H9 (cell line): ENCODE measurements around the gene SLC38A9. TPM values are rescaled to one million over a fixed set of nuclear protein-coding genes. Genes with fewer than 3 reads are reported as not detected.

Experiments
- DNase-seq: peaks from one replicate; pipeline ENCODE4 v3.0.0-alpha.2; 2017
- H2AFZ ChIP-seq: one replicate; pipeline ENCODE4 v1.6.1; 2013; ENCODE audit warnings: mild to moderate bottlenecking, low read length, control low read depth, moderate library complexity
- H2AK5ac ChIP-seq: 2 replicates; pipeline ENCODE4 v1.6.1; 2013; ENCODE audit warnings: low read length, control low read depth, mixed read lengths; ENCODE audit not compliant: insufficient read length
- H2BK120ac ChIP-seq: one replicate; pipeline ENCODE4 v1.6.1; 2013; ENCODE audit warnings: low read depth, mild to moderate bottlenecking, low read length, control low read depth, inconsistent platforms; ENCODE audit not compliant: poor library complexity, severe bottlenecking
- H2BK12ac ChIP-seq: 2 replicates; pipeline ENCODE4 v1.6.1; 2013; ENCODE audit warnings: low read length, control low read depth, mixed read lengths, low read depth; ENCODE audit not compliant: insufficient read length
- H2BK15ac ChIP-seq: 2 replicates; pipeline ENCODE4 v1.6.1; 2013; ENCODE audit warnings: low read depth, low read length, control low read depth
- H2BK20ac ChIP-seq: one replicate; pipeline ENCODE4 v1.6.1; 2013; ENCODE audit warnings: low read depth, mild to moderate bottlenecking, low read length, control low read depth, inconsistent platforms; ENCODE audit not compliant: poor library complexity, severe bottlenecking
- H2BK5ac ChIP-seq: 2 replicates; pipeline ENCODE4 v1.6.1; 2013; ENCODE audit warnings: low read length, control low read depth, mixed read lengths; ENCODE audit not compliant: insufficient read length
- H3K14ac ChIP-seq: 2 replicates; pipeline ENCODE4 v1.6.1; 2013; ENCODE audit warnings: low read length, control low read depth; ENCODE audit not compliant: insufficient read depth
- H3K18ac ChIP-seq: 2 replicates; pipeline ENCODE4 v1.6.1; 2013; ENCODE audit warnings: low read depth, mild to moderate bottlenecking, mixed read lengths, low read length, control low read depth; ENCODE audit not compliant: insufficient read length
- H3K23ac ChIP-seq: 2 replicates; pipeline ENCODE4 v1.6.1; 2013; ENCODE audit warnings: low read length, control low read depth, mixed read lengths, low read depth; ENCODE audit not compliant: insufficient read length
- H3K23me2 ChIP-seq: 2 replicates; pipeline ENCODE4 v1.6.1; 2013; ENCODE audit warnings: low read depth, mild to moderate bottlenecking, mixed read lengths, low read length, control low read depth; ENCODE audit not compliant: insufficient read length, poor library complexity, severe bottlenecking
- H3K27ac ChIP-seq: 2 replicates; pipeline ENCODE4 v1.5.1; 2013; ENCODE audit warnings: low read length, control low read depth, mixed read lengths, low read depth; ENCODE audit not compliant: insufficient read length
- H3K27me3 ChIP-seq: 2 replicates; pipeline ENCODE4 v1.6.1; 2013; ENCODE audit warnings: low read length, control low read depth, inconsistent platforms; ENCODE audit not compliant: insufficient read depth
- H3K4ac ChIP-seq: 2 replicates; pipeline ENCODE4 v1.6.1; 2013; ENCODE audit warnings: low read depth, mild to moderate bottlenecking, control low read depth, inconsistent platforms, low read length, moderate library complexity
- H3K4me1 ChIP-seq: 2 replicates; pipeline ENCODE4 v1.6.1; 2013; ENCODE audit warnings: low read length, control low read depth, inconsistent platforms; ENCODE audit not compliant: insufficient read depth
- H3K4me2 ChIP-seq: 2 replicates; pipeline ENCODE4 v1.6.1; 2013; ENCODE audit warnings: low read length, control low read depth, mixed read lengths; ENCODE audit not compliant: insufficient read length, insufficient read depth
- H3K56ac ChIP-seq: 2 replicates; pipeline ENCODE4 v1.6.1; 2013; ENCODE audit warnings: low read depth, mild to moderate bottlenecking, mixed read lengths, low read length, control low read depth; ENCODE audit not compliant: insufficient read length
- H3K79me1 ChIP-seq: 2 replicates; pipeline ENCODE4 v1.6.1; 2013; ENCODE audit warnings: low read depth, mild to moderate bottlenecking, moderate library complexity, low read length, control low read depth, inconsistent platforms; ENCODE audit not compliant: insufficient read depth, poor library complexity, severe bottlenecking
- H3K79me2 ChIP-seq: 2 replicates; pipeline ENCODE4 v1.6.1; 2013; ENCODE audit warnings: low read length, control low read depth, inconsistent platforms; ENCODE audit not compliant: insufficient read depth
- H3K9ac ChIP-seq: 2 replicates; pipeline ENCODE4 v1.6.1; 2013; ENCODE audit warnings: low read length, control low read depth, mixed read lengths; ENCODE audit not compliant: insufficient read length; ENCODE audit errors: extremely low read depth
- H3K9me3 ChIP-seq: one replicate; pipeline ENCODE4 v1.6.1; 2013; ENCODE audit warnings: low read depth, low read length, inconsistent platforms; ENCODE audit not compliant: control insufficient read depth
- H3T11ph ChIP-seq: one replicate; pipeline ENCODE4 v1.6.1; 2013; ENCODE audit warnings: mild to moderate bottlenecking, low read length, control low read depth, inconsistent platforms
- H4K20me1 ChIP-seq: one replicate; pipeline ENCODE4 v1.6.1; 2013; ENCODE audit not compliant: control insufficient read depth, insufficient read length, insufficient read depth
- H4K5ac ChIP-seq: 2 replicates; pipeline ENCODE4 v1.6.1; 2013; ENCODE audit warnings: low read depth, mild to moderate bottlenecking, mixed read lengths, low read length, control low read depth; ENCODE audit not compliant: insufficient read length
- H4K8ac ChIP-seq: replicated peaks from 2 replicates; pipeline ENCODE4 v1.6.1; 2013; ENCODE audit warnings: low read length, control low read depth, mixed read lengths, low read depth; ENCODE audit not compliant: insufficient read length
- H4K91ac ChIP-seq: 2 replicates; pipeline ENCODE4 v1.6.1; 2013; ENCODE audit warnings: low read depth, mild to moderate bottlenecking, moderate library complexity, mixed read lengths, low read length, control low read depth; ENCODE audit not compliant: insufficient read length
- H3K27ac Mint-ChIP-seq, 3 experiments: 2 replicates in 2 of 3; 3 replicates in 1 of 3; pipeline ENCODE4 v1.8.0; 2020 to 2021; ENCODE audit warnings: mixed read lengths in 3 of 3, mild to moderate bottlenecking in 1 of 3, moderate library complexity in 1 of 3
- H3K27me3 Mint-ChIP-seq: 2 replicates; pipeline ENCODE4 v1.8.0; 2021; ENCODE audit warnings: low read depth, mild to moderate bottlenecking, moderate library complexity, mixed read lengths
- H3K36me3 Mint-ChIP-seq, 3 experiments: 2 replicates in 2 of 3; 3 replicates in 1 of 3; pipeline ENCODE4 v1.8.0; 2020 to 2021; ENCODE audit warnings: low read depth in 3 of 3, mixed read lengths in 3 of 3; ENCODE audit not compliant: insufficient read depth in 1 of 3
- H3K4me1 Mint-ChIP-seq, 2 experiments: 2 replicates each; pipeline ENCODE4 v1.8.0; 2020; ENCODE audit warnings: mixed read lengths in 2 of 2
- H3K4me3 Mint-ChIP-seq, 2 experiments: 2 replicates in 1 of 2; 3 replicates in 1 of 2; pipeline ENCODE4 v1.8.0; 2020 to 2021; ENCODE audit warnings: mild to moderate bottlenecking in 2 of 2, mixed read lengths in 2 of 2, moderate library complexity in 1 of 2
- H3K9me3 Mint-ChIP-seq, 2 experiments: 2 replicates in 1 of 2; 3 replicates in 1 of 2; pipeline ENCODE4 v1.8.0; 2020; ENCODE audit warnings: mild to moderate bottlenecking in 2 of 2, mixed read lengths in 2 of 2, moderate library complexity in 1 of 2
- CTCF ChIP-seq: fragments of 200-600 bp; sonication (generic); conservative IDR thresholded peaks from 3 replicates; pipeline ENCODE4 v1.8.0; 2021; ENCODE audit warnings: antibody characterized with exemption, mild to moderate bottlenecking
- WGBS: extraction: QIAGEN DNeasy Blood & Tissue Kit; methylation state at CpG from one replicate; pipeline ENCODE4 v1.1.7; 2013; ENCODE audit warnings: missing lambda C conversion rate, low lambda C conversion rate, mixed read lengths; ENCODE audit not compliant: insufficient read length; ENCODE audit errors: extremely low coverage; 5-methylcytosine and 5-hydroxymethylcytosine counted together
- total RNA-seq: library from RNA; stranded (reverse); gene quantifications from 2 replicates; pipeline ENCODE4 v1.2.1, GENCODE V29; 2021

The SLC38A9 gene
- total RNA-seq, 1 experiment from 2014 or later, result 48.5 TPM

- H3K79me2 ChIP-seq, result no peaks in the 10 kb centered on the region
- no peak overlapping the region for H2BK120ac ChIP-seq
- no peak overlapping the region for H3K4ac ChIP-seq
- H2BK15ac ChIP-seq, result no peak overlapping the region
- no peak overlapping the region for H3K9ac ChIP-seq
- H3K27ac Mint-ChIP-seq, result peak overlapping the region in 1 of 3 experiments; percentile 69; a peak in 2 of 7 replicates
- no peaks in the 10 kb centered on the region for H3K79me1 ChIP-seq
- no CpG with 5 or more reads among the region's 3 CpGs for WGBS
- H4K91ac ChIP-seq, result no peak overlapping the region
- H3K4me2 ChIP-seq, result no peak overlapping the region
- no peak overlapping the region for H4K8ac ChIP-seq
- H3K23me2 ChIP-seq, result no peaks in the 10 kb centered on the region
- no peak overlapping the region for H2BK5ac ChIP-seq
- no peak overlapping the region for H4K5ac ChIP-seq
- peaks cover 16 to 17% of the 10 kb centered on the region in 2 experiments for H3K9me3 Mint-ChIP-seq
- no peak overlapping the region for H3K27ac ChIP-seq
- no peaks in the 10 kb centered on the region for H3K9me3 ChIP-seq
- H3K27me3 Mint-ChIP-seq, result no peaks in the 10 kb centered on the region
- H3K56ac ChIP-seq, result no peak overlapping the region
- no peak overlapping the region for H3T11ph ChIP-seq
- no peak for DNase-seq
- H4K20me1 ChIP-seq, result no peaks in the 10 kb centered on the region
- no peaks in the 10 kb centered on the region for H3K27me3 ChIP-seq
- no peak overlapping the region for H2BK12ac ChIP-seq
- H2BK20ac ChIP-seq, result no peak overlapping the region
- no peak overlapping the region for H3K14ac ChIP-seq
- no peak overlapping the region for H3K23ac ChIP-seq
- H2AFZ ChIP-seq, result no peak overlapping the region
- H2AK5ac ChIP-seq, result no peak overlapping the region
- H3K4me1 Mint-ChIP-seq, result no peaks in the 10 kb centered on the region
- H3K18ac ChIP-seq, result no peak overlapping the region
- H3K36me3 Mint-ChIP-seq, result peaks cover 26 to 48% (median 44%) of the 10 kb centered on the region in 3 experiments
- no peaks in the 10 kb centered on the region for H3K4me1 ChIP-seq
- peak; percentile 36; the same call in 2 of the 3 replicates for TF ChIP-seq CTCF
- no peak overlapping the region for H3K4me3 Mint-ChIP-seq
Observed at GRCh38 chr5:55701462-55702103, 10.5 kb downstream of the SLC38A9 start.
